ENCODE data around the gene ADAM15.

DNA sequence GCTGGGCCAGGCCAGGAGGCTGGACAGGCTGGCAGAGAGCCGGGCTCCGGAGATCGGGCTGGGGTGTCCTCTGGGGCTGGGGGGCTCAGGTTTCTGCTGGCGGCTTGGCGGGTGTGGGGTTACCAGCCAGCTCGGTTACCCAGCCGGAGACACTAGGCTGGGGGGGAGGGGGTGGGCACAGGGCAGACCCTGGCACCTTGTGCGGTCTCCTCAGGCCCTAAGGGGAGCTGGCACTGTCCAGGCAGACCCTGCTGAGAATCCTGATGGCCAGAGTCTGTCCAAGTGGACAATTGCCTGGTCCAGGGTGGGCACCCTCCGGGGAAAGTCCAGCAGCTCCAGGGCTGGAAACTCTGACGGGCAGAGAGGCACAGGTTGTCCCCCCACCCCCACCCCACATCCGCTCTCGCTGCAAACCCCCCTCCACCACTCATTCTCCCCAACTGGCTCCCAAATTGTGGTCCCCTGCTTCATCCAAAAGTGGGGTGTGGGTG lies 41.9 kb upstream of the ADAM15 start:
- TF ChIP-seq, protein P1, sequence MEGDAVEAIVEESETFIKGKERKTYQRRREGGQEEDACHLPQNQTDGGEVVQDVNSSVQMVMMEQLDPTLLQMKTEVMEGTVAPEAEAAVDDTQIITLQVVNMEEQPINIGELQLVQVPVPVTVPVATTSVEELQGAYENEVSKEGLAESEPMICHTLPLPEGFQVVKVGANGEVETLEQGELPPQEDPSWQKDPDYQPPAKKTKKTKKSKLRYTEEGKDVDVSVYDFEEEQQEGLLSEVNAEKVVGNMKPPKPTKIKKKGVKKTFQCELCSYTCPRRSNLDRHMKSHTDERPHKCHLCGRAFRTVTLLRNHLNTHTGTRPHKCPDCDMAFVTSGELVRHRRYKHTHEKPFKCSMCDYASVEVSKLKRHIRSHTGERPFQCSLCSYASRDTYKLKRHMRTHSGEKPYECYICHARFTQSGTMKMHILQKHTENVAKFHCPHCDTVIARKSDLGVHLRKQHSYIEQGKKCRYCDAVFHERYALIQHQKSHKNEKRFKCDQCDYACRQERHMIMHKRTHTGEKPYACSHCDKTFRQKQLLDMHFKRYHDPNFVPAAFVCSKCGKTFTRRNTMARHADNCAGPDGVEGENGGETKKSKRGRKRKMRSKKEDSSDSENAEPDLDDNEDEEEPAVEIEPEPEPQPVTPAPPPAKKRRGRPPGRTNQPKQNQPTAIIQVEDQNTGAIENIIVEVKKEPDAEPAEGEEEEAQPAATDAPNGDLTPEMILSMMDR (conservative IDR thresholded peaks at IDR 0.05), result no peak
- TF ChIP-seq EZH2 (IDR thresholded peaks at IDR 0.05; ENCODE audit: low read depth), result no peak

Measured in PC-9 (cell line).